ENCODE measurements around the gene SPRING1.

DNA sequence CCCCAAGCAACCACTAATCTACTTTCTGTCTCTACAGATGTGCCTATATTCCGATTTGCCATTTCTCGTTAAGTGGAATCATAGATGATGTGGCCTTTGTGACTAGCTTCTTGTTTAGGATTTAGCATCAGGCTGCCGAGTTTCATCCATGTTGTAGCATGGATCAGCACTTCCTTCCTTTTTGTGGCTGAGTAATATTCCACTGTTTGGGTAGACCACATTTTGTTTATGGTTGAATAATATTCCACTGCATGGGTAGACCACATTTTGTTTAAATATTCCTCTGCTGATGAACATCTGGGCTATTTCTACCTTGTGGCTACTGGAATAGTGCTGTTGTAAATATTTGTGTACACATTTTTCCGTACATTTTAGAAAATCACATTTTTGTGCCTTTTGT, 36.4 kb downstream of the SPRING1 start:
- TF ChIP-seq, protein P1, sequence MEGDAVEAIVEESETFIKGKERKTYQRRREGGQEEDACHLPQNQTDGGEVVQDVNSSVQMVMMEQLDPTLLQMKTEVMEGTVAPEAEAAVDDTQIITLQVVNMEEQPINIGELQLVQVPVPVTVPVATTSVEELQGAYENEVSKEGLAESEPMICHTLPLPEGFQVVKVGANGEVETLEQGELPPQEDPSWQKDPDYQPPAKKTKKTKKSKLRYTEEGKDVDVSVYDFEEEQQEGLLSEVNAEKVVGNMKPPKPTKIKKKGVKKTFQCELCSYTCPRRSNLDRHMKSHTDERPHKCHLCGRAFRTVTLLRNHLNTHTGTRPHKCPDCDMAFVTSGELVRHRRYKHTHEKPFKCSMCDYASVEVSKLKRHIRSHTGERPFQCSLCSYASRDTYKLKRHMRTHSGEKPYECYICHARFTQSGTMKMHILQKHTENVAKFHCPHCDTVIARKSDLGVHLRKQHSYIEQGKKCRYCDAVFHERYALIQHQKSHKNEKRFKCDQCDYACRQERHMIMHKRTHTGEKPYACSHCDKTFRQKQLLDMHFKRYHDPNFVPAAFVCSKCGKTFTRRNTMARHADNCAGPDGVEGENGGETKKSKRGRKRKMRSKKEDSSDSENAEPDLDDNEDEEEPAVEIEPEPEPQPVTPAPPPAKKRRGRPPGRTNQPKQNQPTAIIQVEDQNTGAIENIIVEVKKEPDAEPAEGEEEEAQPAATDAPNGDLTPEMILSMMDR (tag by site-specific recombination; IDR thresholded peaks at IDR 0.05), result no peak
- TF ChIP-seq ZBTB8A (tag by site-specific recombination; IDR thresholded peaks at IDR 0.05), result no peak
